Peyer's patch (tissue), 4 donors: Measurements from ENCODE around the gene DCST2. TPM values are rescaled to one million over a fixed set of nuclear protein-coding genes. Genes with fewer than 3 reads are reported as not detected.
"Not testable (repeated sequence)": the region's sequence is repeated elsewhere in the genome, so short reads cannot be mapped to it uniquely, and the experiment has no call there.

Experiments used
- DNase-seq, 3 donors: peaks; one replicate each; pipeline ENCODE4 v3.0.0-alpha.2; 2017 to 2019
- H3K27ac ChIP-seq, 4 donors: fragments of 200-600 bp; sonication (generic); one replicate each; pipeline ENCODE4 v1.5.1; 2016 to 2019
- H3K27me3 ChIP-seq, 2 donors: fragments of 200-600 bp; sonication (generic); one replicate each; pipeline ENCODE4 v1.5.1; 2019
- H3K36me3 ChIP-seq, 3 donors: fragments of 200-600 bp; sonication (generic); one replicate each; pipeline ENCODE4 v1.5.1; 2016 to 2019
- H3K4me1 ChIP-seq, 4 donors: fragments of 200-600 bp; sonication (generic); one replicate each; pipeline ENCODE4 v1.5.1; 2016 to 2019
- H3K4me3 ChIP-seq, 4 donors: fragments of 200-600 bp; sonication (generic); 1 replicate in 3 of 4; 2 replicates in 1 of 4; pipeline ENCODE4 v1.5.1; 2016 to 2019; ENCODE audit warnings: mild to moderate bottlenecking in 1 of 4
- H3K9me3 ChIP-seq, 4 donors: fragments of 200-600 bp; sonication (generic); one replicate each; pipeline ENCODE4 v1.5.1; 2016 to 2019; ENCODE audit warnings: mild to moderate bottlenecking in 1 of 4
- POLR2A ChIP-seq, 2 donors: fragments of 450-650 bp; IDR thresholded peaks; one replicate each; pipeline ENCODE4 v1.5.1; 2017; ENCODE audit warnings: antibody characterized with exemption in 2 of 2, mild to moderate bottlenecking in 2 of 2, moderate library complexity in 2 of 2
- total RNA-seq, 4 donors: library from RNA; depleted of rRNA; stranded (reverse); fragments of >200 nt; gene quantifications; one replicate each; pipeline ENCODE4 v1.1.0, GENCODE V29; 2016
- TF ChIP-seq, protein P1 (sequence below), 6 experiments: fragments of 450-650 bp in 4 of 6; fragments of 200-600 bp in 2 of 6; sonication (generic) in 1 of 6; IDR thresholded peaks; one replicate each; pipeline ENCODE4 v1.5.1; 2017 to 2019; ENCODE audit warnings: antibody characterized with exemption in 6 of 6, mild to moderate bottlenecking in 3 of 6, moderate library complexity in 1 of 6

Gene DCST2
- total RNA-seq, 4 donors from 2014 or later = 1.7 to 12.5 (median 5.3) TPM

DNA sequence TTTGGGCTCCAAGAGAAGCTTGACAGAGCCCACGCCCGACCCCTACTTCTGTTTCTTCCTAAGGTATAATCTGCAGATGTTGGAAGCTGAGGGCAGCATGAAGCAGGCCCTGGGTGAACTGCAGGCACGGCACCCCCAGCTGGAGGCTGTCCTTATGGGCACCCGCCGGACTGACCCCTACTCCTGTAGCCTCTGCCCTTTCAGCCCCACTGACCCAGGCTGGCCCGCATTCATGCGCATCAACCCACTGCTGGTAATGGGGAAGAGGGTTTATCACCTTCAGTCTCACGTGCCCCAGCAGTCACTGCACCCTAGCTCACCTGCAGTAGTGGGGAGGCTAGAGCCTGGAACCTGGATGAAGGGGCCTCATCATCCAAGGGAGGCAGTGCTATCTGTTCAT lies 43.3 kb downstream of the DCST2 start:
- Histone ChIP-seq H3K27me3 (no peaks in the 10 kb centered on the region), H3K4me1 (peaks cover 0 to 17% (median 0%) of the 10 kb centered on the region in 4 donors), H3K4me3 (no peak overlapping the region), H3K36me3 (peaks cover 0 to 33% (median 0%) of the 10 kb centered on the region in 3 donors), H3K27ac (no peak overlapping the region), H3K9me3 (no peaks in the 10 kb centered on the region)
- TF ChIP-seq, protein P1, sequence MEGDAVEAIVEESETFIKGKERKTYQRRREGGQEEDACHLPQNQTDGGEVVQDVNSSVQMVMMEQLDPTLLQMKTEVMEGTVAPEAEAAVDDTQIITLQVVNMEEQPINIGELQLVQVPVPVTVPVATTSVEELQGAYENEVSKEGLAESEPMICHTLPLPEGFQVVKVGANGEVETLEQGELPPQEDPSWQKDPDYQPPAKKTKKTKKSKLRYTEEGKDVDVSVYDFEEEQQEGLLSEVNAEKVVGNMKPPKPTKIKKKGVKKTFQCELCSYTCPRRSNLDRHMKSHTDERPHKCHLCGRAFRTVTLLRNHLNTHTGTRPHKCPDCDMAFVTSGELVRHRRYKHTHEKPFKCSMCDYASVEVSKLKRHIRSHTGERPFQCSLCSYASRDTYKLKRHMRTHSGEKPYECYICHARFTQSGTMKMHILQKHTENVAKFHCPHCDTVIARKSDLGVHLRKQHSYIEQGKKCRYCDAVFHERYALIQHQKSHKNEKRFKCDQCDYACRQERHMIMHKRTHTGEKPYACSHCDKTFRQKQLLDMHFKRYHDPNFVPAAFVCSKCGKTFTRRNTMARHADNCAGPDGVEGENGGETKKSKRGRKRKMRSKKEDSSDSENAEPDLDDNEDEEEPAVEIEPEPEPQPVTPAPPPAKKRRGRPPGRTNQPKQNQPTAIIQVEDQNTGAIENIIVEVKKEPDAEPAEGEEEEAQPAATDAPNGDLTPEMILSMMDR (IDR thresholded peaks at IDR 0.05) = no peak
- TF ChIP-seq POLR2A (IDR thresholded peaks at IDR 0.05) = no peak
- peak in 1 of 3 donors; percentile 31 for DNase-seq

DNA sequence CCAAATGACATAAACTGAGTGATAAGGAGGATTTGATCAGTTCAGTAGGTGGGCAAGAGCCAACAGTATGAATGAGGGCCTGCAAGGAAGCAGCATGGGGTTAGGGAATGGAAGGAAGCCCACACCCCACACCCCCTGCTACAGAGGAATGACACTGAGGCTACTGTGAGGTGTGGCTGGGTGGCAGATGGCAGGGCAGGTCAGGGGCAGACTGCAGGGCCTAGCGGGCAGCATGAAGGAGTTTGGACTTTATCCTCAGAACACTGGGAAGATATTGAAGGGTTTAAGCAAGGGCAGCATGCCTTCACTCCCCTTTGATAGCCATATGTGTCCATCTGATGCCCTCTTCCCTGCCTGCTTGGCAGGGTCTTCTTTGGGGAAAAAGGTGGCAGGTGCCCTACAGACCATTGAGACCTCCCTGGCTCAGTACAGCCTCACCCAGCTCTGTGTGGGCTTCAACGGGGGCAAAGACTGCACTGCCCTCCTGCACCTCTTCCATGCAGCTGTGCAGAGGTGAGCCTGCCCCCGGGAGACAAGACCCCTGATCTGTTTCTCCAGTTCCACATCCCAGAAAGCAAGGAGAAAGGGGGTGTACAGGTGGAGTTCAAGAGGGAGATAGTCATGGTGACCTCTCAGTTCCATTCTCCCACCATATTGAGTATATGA lies 44.3 kb downstream of the DCST2 start:
- TF ChIP-seq, protein P1 (IDR thresholded peaks at IDR 0.05) = no peak
- TF ChIP-seq POLR2A (IDR thresholded peaks at IDR 0.05) = no peak
- no peaks in the 10 kb centered on the region for H3K27me3 ChIP-seq
- H3K4me1 ChIP-seq = peaks cover 0 to 18% (median 0%) of the 10 kb centered on the region in 4 donors
- H3K4me3 ChIP-seq = no peak overlapping the region
- peak in 2 of 3 donors; percentile 66 to 68 for DNase-seq
- H3K27ac ChIP-seq = peak overlapping the region in 2 of 4 donors; percentile 13 to 46
- no peaks in the 10 kb centered on the region for H3K9me3 ChIP-seq
- H3K36me3 ChIP-seq = peaks cover 0 to 33% (median 0%) of the 10 kb centered on the region in 3 donors

DNA sequence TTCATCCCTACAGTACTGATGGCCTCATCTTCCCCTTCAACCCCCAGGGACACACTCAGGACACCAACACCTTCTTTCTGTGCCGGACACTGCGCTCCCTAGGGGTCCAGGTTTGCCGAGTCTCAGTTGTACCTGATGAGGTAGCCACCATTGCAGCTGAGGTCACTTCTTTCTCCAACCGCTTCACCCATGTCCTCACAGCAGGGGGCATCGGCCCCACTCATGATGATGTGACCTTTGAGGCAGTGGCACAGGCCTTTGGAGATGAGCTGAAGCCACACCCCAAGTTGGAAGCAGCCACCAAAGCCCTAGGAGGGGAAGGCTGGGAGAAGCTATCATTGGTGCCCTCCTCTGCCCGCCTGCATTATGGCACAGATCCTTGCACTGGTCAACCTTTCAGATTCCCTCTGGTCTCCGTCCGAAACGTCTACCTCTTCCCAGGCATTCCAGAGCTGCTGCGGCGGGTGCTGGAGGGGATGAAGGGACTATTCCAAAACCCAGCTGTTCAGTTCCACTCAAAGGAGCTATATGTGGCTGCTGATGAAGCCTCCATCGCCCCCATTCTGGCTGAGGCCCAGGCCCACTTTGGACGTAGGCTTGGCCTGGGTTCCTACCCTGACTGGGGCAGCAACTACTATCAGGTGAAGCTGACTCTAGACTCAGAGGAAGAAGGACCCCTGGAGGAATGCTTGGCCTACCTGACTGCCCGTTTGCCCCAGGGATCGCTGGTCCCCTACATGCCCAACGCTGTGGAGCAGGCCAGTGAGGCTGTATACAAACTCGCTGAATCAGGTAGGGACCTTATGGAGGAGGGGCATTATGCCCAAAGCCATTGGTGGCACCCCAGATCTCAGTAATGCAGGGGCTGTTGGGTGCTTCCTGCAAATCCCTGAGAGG lies 45.3 kb downstream of the DCST2 start:
- H3K27me3 ChIP-seq = no peaks in the 10 kb centered on the region
- H3K9me3 ChIP-seq = no peaks in the 10 kb centered on the region
- peaks cover 0 to 27% (median 7%) of the 10 kb centered on the region in 4 donors for H3K4me1 ChIP-seq
- no peak for DNase-seq
- H3K4me3 ChIP-seq = no peak overlapping the region
- peaks cover 0 to 33% (median 0%) of the 10 kb centered on the region in 3 donors for H3K36me3 ChIP-seq
- H3K27ac ChIP-seq = peak overlapping the region in 1 of 4 donors; percentile 46
- no peak for TF ChIP-seq POLR2A (IDR thresholded peaks at IDR 0.05)
- TF ChIP-seq, protein P1 (IDR thresholded peaks at IDR 0.05) = peak in 1 of 6 experiments; percentile 4

DNA sequence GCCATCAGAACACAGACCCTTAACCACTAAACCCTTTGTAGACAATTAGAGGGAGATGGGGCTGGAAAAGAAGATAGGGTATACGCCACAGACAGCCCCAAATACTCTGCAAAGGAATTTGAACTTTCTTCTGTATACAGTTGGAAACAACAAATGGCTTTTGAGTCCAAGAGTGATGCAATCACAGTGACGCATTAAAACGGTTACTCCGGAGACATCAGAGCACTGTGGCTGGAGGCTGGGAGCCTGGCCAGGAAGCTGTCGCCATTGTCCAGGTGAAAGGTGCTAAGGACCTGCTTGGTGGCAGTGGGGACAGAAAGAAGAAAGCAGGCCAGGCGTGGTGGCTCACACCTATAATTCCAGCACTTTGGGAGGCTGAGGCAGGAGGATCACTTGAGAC lies 46.3 kb downstream of the DCST2 start:
- Histone ChIP-seq H3K4me3 (no peak overlapping the region), H3K27me3 (no peaks in the 10 kb centered on the region), H3K27ac (no peak overlapping the region), H3K9me3 (no peaks in the 10 kb centered on the region), H3K4me1 (peaks cover 0 to 32% (median 8%) of the 10 kb centered on the region in 4 donors), H3K36me3 (peaks cover 0 to 33% (median 0%) of the 10 kb centered on the region in 3 donors)
- no peak for DNase-seq
- TF ChIP-seq, protein P1 (IDR thresholded peaks at IDR 0.05) = no peak
- TF ChIP-seq POLR2A (IDR thresholded peaks at IDR 0.05) = no peak

DNA sequence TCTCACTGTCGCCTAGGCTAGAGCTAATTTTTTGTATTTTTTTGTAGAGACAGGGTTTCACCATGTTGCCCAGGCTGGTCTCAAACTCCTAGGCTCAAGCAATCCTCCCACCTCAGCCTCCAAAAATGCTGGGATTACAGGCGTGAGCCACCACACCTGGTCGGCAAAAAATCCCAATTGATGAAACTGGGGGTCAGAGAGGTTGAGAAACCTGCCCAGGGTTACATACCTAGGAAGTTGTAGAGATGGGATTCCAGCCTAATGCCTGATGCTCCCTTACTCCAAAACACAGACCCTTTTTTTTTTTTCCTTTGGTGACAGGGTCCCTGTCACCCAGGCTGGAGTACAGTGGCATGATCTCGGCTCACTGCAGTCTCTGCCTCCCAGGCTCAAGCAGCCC lies 46.8 kb downstream of the DCST2 start:
- not testable (repeated sequence) for H3K9me3 ChIP-seq, H3K27ac ChIP-seq, H3K27me3 ChIP-seq, H3K4me3 ChIP-seq, DNase-seq
- Histone ChIP-seq H3K4me1 (peaks cover 0 to 36% (median 9%) of the 10 kb centered on the region in 4 donors), H3K36me3 (peaks cover 0 to 32% (median 0%) of the 10 kb centered on the region in 3 donors)
